ENCODE results near the gene COL6A3.

DNA sequence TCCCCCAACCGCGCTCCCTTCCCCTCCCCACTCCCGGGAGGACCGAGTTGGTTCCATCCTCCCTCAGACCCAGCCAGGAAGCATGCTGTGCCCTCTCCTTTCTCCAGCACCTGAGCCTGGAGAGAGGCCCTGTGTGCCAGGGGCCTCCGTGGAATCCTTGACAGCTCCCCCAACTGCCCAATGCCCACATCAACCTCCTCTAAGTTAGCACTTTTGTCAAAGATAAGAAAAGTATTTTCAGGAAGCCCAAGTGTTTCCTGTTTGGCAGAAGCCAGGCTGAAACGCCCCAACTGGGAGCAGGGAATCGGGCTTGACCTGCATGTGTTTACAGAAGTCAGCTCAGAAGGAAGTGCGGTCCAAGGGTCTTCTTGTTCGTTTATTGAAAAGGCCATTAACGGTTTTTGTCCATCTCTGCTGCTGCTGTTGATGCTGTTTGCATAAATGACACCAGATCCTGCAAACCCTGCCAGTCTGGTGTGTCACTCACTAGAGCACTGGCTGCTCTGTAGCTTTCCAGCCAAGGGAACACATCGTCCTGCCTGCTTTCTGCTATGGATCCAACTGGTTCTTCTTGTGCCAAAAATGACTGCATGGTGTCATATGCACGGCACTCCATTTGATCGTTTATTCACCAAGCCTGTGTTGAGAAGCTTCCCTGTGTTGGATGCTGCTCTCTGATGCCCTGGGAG is 35.4 kb upstream of the COL6A3 start:
- TF ChIP-seq CTCF (conservative IDR thresholded peaks at IDR 0.05) (no peak), ZFX (IDR thresholded peaks at IDR 0.05) (no peak)
